A204.1 (cell line): ENCODE measurements around the gene RCBTB2.
A peak's percentile ranks its signal among the peaks of the same experiment; 100 is the strongest.

ENCODE experiments used
- FAIRE-seq: peaks from 2 replicates; lab custom pipeline; 2012; peaks lifted over from hg19 to GRCh38; lab: Jason Lieb, UNC

Gene RCBTB2

GRCh38 chr13:48530833-48531232, 2.0 kb downstream of the RCBTB2 start:
- FAIRE-seq: no peak

- peak; percentile 3 for FAIRE-seq
Observed at GRCh38 chr13:48528720-48529119, 4.2 kb downstream of the RCBTB2 start.

- FAIRE-seq: no peak
Observed at GRCh38 chr13:48527955-48528354, 4.9 kb downstream of the RCBTB2 start.

GRCh38 chr13:48526286-48526685, 6.6 kb downstream of the RCBTB2 start:
- FAIRE-seq: no peak

GRCh38 chr13:48518083-48518482, 14.8 kb downstream of the RCBTB2 start:
- no peak for FAIRE-seq

- no peak for FAIRE-seq
Observed at GRCh38 chr13:48515732-48516131, 17.1 kb downstream of the RCBTB2 start.

GRCh38 chr13:48514793-48515192, 18.1 kb downstream of the RCBTB2 start:
- no peak for FAIRE-seq

- no peak for FAIRE-seq
Observed at GRCh38 chr13:48511621-48512230, 21.2 kb downstream of the RCBTB2 start.

- no peak for FAIRE-seq
Observed at GRCh38 chr13:48510698-48511097, 22.2 kb downstream of the RCBTB2 start.

- no peak for FAIRE-seq
Observed at GRCh38 chr13:48508011-48508410, 24.9 kb downstream of the RCBTB2 start.

GRCh38 chr13:48507021-48507420, 25.9 kb downstream of the RCBTB2 start:
- FAIRE-seq: no peak

- no peak for FAIRE-seq
Observed at GRCh38 chr13:48506092-48506701, 26.7 kb downstream of the RCBTB2 start.

- no peak for FAIRE-seq
Observed at GRCh38 chr13:48505597-48506091, 27.2 kb downstream of the RCBTB2 start.

GRCh38 chr13:48505012-48505411, 27.9 kb downstream of the RCBTB2 start:
- FAIRE-seq: no peak

- no peak for FAIRE-seq
Observed at GRCh38 chr13:48504606-48505005, 28.3 kb downstream of the RCBTB2 start.

GRCh38 chr13:48502601-48503319, 30.1 kb downstream of the RCBTB2 start:
- no peak for FAIRE-seq

- FAIRE-seq: no peak
Observed at GRCh38 chr13:48501705-48502104, 31.2 kb downstream of the RCBTB2 start.

GRCh38 chr13:48500652-48501197, 32.2 kb downstream of the RCBTB2 start:
- no peak for FAIRE-seq

- no peak for FAIRE-seq
Observed at GRCh38 chr13:48497669-48498068, 35.2 kb downstream of the RCBTB2 start.

GRCh38 chr13:48496271-48497161, 36.4 kb downstream of the RCBTB2 start:
- no peak for FAIRE-seq

GRCh38 chr13:48494874-48495273, 38.0 kb downstream of the RCBTB2 start:
- no peak for FAIRE-seq

GRCh38 chr13:48493851-48494250, 39.0 kb downstream of the RCBTB2 start:
- FAIRE-seq: no peak
